ENCODE data around the gene PGM5.

DNA sequence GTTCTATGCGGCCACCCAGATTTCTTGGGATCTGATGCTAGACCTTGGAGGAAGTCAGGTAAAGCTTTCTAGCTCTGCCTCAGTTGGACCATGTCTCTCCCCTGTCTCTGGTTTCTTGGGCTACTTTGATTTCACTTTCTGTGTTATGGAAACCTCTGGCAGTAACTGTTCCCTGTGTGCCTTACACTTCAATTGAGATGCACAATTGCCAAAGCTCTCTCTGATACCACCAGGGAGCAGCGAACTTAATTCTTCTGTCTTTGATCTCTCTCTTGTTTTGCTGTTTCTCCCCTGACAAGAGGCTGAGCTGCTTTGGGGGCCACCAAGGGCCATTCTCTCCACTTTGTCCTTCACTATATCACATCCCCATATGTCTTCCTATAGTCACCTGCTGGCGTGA lies 61.4 kb downstream of the PGM5 start:
- no peak for TF ChIP-seq EZH2phosphoT487 (IDR thresholded peaks at IDR 0.05; ENCODE audit: borderline replicate concordance, low read depth, low read length)
- TF ChIP-seq, protein P1, sequence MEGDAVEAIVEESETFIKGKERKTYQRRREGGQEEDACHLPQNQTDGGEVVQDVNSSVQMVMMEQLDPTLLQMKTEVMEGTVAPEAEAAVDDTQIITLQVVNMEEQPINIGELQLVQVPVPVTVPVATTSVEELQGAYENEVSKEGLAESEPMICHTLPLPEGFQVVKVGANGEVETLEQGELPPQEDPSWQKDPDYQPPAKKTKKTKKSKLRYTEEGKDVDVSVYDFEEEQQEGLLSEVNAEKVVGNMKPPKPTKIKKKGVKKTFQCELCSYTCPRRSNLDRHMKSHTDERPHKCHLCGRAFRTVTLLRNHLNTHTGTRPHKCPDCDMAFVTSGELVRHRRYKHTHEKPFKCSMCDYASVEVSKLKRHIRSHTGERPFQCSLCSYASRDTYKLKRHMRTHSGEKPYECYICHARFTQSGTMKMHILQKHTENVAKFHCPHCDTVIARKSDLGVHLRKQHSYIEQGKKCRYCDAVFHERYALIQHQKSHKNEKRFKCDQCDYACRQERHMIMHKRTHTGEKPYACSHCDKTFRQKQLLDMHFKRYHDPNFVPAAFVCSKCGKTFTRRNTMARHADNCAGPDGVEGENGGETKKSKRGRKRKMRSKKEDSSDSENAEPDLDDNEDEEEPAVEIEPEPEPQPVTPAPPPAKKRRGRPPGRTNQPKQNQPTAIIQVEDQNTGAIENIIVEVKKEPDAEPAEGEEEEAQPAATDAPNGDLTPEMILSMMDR (conservative IDR thresholded peaks at IDR 0.05; ENCODE audit: low read length), result no peak
